ENCODE results near the gene PRKN. TPM values are rescaled to one million over a fixed set of nuclear protein-coding genes. Genes with fewer than 3 reads are reported as not detected.

Gene PRKN
- total RNA-seq, 2 experiments from 2014 or later = not detected

DNA sequence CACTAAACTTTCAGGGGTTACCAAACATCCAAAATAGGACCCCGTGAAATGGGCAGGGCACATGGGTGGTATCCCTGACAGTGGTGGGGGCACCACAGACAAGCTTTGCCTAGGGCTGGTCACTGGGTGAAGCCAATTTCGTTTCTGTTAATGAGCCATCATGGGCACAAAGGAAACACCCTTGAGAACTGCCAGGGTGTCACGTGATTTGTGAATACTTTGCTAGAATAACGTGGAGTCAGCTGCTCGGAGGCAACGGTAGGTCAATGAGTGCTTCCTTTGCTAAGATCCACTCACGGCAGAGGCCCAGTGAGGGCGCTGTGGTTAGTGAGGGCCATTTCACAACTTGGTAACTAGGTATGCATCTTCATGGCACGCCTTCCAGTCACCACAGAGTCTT, 1366.0 kb downstream of the PRKN start:
- DNase-seq (no peak), ATAC-seq (no peak)
- peaks cover 4% of the 10 kb centered on the region for H3K9me3 Mint-ChIP-seq (ENCODE audit: low read depth)
- no peak overlapping the region for H3K27ac Mint-ChIP-seq
- CTCF ChIA-PET = interaction anchor here (1.8 kb wide), 1 partner anchor 9 kb away, joined by 9 read pairs; no protein-coding TSS in a partner anchor
- H3K4me1 Mint-ChIP-seq = peaks cover 5% of the 10 kb centered on the region
- peaks cover 3% of the 10 kb centered on the region for H3K36me3 Mint-ChIP-seq
- H3K4me3 Mint-ChIP-seq = no peak overlapping the region
- no peaks in the 10 kb centered on the region for H3K27me3 Mint-ChIP-seq

DNA sequence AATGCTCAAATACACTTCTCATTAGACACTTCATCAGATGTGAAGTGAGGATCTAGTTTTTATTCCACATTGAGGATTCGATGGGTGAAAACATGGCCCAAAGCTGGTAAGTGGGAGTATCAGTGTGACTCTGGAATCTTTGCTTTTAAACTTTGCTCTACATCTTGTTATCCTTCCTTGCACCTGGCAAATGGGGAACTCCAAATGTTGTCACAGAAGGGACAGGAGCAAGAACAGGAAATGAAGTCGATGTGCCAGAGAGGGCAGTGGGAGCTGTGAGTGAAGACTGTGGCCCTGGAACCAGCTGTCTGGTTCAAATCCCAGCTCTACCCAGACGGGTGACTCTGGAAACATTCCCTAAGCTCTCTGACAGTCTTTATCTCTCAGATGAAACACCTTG, 1367.0 kb downstream of the PRKN start:
- CTCF ChIA-PET = interaction anchor here (2.1 kb wide), 1 partner anchor 10 kb away, joined by 9 read pairs; no protein-coding TSS in a partner anchor
- Mint-ChIP-seq H3K4me3 (no peak overlapping the region), H3K27ac (no peak overlapping the region), H3K4me1 (peaks cover 10% of the 10 kb centered on the region), H3K9me3 (ENCODE audit: low read depth) (peaks cover 4% of the 10 kb centered on the region), H3K27me3 (no peaks in the 10 kb centered on the region), H3K36me3 (peaks cover 3% of the 10 kb centered on the region)
- DNase-seq = no peak
- ATAC-seq = no peak

DNA sequence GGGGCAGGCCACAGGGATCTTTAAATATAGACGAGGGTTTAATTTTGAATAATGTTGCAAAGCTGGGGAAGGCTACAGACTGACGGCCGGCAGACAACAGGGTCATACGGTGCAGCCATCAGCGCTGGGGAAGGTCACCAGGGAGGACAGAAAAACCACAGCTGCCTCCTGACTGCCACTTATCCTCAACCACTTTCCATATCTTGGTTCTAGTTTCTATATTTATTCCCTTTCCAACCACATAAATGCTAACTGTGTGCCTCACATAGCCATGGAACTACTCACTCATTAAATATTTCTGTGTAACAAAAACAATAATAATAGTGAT, 1368.0 kb downstream of the PRKN start:
- CTCF ChIA-PET = interaction anchor here (2.1 kb wide), 1 partner anchor 11 kb away, joined by 9 read pairs; no protein-coding TSS in a partner anchor
- ATAC-seq = no peak
- H3K36me3 Mint-ChIP-seq = peaks cover 3% of the 10 kb centered on the region
- DNase-seq = no peak
- H3K27ac Mint-ChIP-seq = no peak overlapping the region
- no peaks in the 10 kb centered on the region for H3K27me3 Mint-ChIP-seq
- peaks cover 10% of the 10 kb centered on the region for H3K4me1 Mint-ChIP-seq
- no peak overlapping the region for H3K4me3 Mint-ChIP-seq
- H3K9me3 Mint-ChIP-seq (ENCODE audit: low read depth) = peaks cover 4% of the 10 kb centered on the region

DNA sequence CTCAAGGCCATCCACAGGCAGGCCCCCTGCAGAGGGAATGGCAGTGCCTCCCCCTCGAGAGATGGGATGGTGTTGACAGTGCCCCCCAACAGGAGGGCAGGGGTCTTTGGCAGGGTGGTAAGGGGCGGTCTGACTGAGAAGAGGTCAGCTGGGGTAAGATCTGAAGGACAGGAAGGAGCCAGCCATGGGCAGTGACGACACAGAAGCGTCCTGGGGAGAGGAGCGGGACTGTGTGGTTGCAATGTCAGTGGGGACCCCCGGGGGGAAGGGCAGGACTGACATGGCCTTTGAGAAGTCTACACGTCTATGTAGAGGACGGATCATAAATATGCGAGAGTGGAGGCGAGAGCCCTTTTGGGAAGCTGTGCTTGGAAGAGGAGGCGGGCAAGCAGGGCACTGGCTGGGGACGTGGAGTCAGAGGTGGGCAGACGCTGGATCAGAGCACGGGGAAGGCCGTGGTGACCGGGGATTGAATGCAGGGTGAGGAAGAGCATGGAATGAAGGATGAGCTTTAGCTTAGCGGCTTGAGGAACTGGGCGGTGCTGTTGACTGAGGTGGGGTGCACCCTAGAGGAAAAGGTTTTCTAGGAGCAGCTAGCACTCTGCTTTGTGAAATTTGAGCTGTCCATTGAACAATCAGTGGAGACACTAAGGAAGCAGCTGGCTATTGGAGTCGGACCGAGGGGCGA, 1371.3 kb downstream of the PRKN start:
- ATAC-seq (no peak), DNase-seq (no peak)
- H3K4me1 Mint-ChIP-seq = peaks cover 14% of the 10 kb centered on the region
- no peaks in the 10 kb centered on the region for H3K9me3 Mint-ChIP-seq (ENCODE audit: low read depth)
- CTCF ChIA-PET = interaction anchor here (1.1 to 1.5 kb wide), 3 partner anchors 14 to 623 kb away, joined by 3 to 5 read pairs (median 5); no protein-coding TSS in a partner anchor
- no peaks in the 10 kb centered on the region for H3K27me3 Mint-ChIP-seq
- no peak overlapping the region for H3K27ac Mint-ChIP-seq
- H3K36me3 Mint-ChIP-seq = no peaks in the 10 kb centered on the region
- H3K4me3 Mint-ChIP-seq = no peak overlapping the region

DNA sequence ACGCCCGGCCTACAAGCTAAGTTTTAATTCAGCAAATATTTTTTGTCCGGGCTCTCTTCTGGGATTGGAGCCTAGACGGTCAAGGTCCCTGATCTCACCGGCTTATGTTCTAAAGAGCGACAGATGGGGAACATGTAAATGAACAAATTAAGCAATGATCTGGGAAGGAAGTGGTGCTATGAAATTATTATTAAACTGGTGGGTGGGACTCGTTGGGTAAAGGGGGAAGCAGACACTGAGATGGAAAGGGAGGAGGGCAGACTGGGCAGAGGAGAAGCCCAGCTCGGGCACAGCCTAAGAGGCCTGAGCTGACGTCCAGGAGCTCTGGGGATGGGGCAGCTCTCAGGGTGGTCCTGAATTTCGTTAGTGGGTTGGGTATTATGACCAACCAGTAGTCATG, 1371.9 kb downstream of the PRKN start:
- Mint-ChIP-seq H3K9me3 (ENCODE audit: low read depth) (no peaks in the 10 kb centered on the region), H3K27ac (no peak overlapping the region), H3K36me3 (no peaks in the 10 kb centered on the region), H3K4me3 (no peak overlapping the region), H3K27me3 (no peaks in the 10 kb centered on the region), H3K4me1 (peaks cover 14% of the 10 kb centered on the region)
- CTCF ChIA-PET = interaction anchor here (1.3 to 1.5 kb wide), 2 partner anchors 15 to 95 kb away, joined by 3 to 5 read pairs; no protein-coding TSS in a partner anchor
- DNase-seq (no peak), ATAC-seq (no peak)

DNA sequence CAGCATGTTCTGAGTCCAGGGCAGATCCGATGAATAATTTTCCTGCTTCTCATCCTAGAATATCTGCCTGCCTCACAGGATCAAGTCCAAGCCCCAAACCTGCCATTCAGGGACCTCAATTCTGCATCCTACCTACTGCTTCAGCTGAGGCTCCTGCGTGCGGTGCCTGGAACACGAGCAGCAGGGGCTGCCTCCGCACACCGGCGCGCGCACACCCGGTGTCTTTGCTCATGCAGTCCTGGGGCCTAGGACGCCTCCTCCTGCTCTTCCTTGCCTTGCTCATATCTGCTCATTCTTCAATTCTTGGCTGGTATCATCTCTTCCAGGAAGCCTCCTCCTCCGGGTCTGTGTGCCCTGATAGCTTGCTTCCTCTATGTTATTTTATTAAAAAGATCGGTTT, 1372.6 kb downstream of the PRKN start:
- Mint-ChIP-seq H3K27me3 (no peaks in the 10 kb centered on the region), H3K9me3 (ENCODE audit: low read depth) (no peaks in the 10 kb centered on the region), H3K36me3 (no peaks in the 10 kb centered on the region), H3K4me1 (peaks cover 14% of the 10 kb centered on the region), H3K4me3 (no peak overlapping the region), H3K27ac (no peak overlapping the region)
- CTCF ChIA-PET = interaction anchor here (1.3 to 1.5 kb wide), 2 partner anchors 16 to 94 kb away, joined by 3 to 5 read pairs; no protein-coding TSS in a partner anchor
- ATAC-seq = no peak
- DNase-seq = no peak

DNA sequence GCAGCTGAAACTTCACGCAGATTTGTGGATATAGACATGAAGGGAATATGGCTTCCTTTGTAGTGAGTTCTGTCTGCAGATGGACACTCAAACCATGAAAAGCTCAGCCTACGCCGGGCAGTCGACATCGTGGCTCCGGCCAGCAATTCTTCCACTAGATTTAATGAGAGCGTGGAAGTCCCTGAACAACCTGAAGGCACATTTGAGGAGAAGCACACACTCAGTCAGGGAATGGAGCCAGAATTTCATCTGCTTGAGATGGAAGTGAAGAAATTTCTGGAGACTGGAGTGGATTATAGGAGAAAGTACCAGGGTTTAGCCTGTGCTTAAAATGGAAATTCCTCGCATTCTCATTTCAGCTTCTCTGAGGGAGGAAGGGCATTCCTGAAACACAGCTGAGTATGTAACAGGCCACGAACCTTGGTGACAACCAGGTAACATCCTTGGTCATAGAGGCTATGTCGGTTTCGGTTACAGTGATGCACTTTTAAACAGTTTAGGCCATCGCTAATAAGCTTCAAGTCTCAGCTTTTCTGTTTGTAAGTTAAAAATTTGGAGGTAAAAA, 1373.2 kb downstream of the PRKN start:
- CTCF ChIA-PET = interaction anchor here (0.8 to 1.5 kb wide), 4 partner anchors 16 to 424 kb away, joined by 3 to 6 read pairs (median 4); no protein-coding TSS in a partner anchor
- H3K36me3 Mint-ChIP-seq = no peaks in the 10 kb centered on the region
- DNase-seq = no peak
- ATAC-seq = no peak
- no peak overlapping the region for H3K27ac Mint-ChIP-seq
- peaks cover 14% of the 10 kb centered on the region for H3K4me1 Mint-ChIP-seq
- no peak overlapping the region for H3K4me3 Mint-ChIP-seq
- no peaks in the 10 kb centered on the region for H3K27me3 Mint-ChIP-seq
- H3K9me3 Mint-ChIP-seq (ENCODE audit: low read depth) = no peaks in the 10 kb centered on the region

DNA sequence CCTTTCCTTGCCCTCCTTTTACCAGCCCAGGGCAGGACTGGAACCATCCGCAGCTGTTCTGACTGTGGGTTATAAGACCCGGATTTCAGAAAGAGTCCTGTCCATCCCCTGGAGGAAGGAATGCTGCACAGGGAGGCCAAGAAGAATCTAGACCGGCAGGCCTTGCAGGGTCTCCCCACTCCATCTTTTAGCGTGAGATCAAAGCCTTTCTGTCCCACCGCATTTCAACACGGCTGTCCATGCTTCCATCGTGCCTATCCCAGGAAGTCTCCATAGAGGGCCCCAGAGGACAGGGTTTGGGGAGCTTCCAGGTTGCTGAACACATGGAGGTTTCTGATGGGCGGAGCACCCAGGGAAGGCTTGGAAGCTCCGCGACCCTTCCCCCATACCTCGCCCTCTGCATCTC, 1374.4 kb downstream of the PRKN start:
- H3K4me3 Mint-ChIP-seq = no peak overlapping the region
- H3K4me1 Mint-ChIP-seq = peaks cover 14% of the 10 kb centered on the region
- H3K36me3 Mint-ChIP-seq = no peaks in the 10 kb centered on the region
- no peaks in the 10 kb centered on the region for H3K27me3 Mint-ChIP-seq
- no peak overlapping the region for H3K27ac Mint-ChIP-seq
- CTCF ChIA-PET = interaction anchor here (1.5 kb wide), 1 partner anchor 20 kb away, joined by 6 read pairs; no protein-coding TSS in a partner anchor
- DNase-seq (no peak), ATAC-seq (no peak)
- H3K9me3 Mint-ChIP-seq (ENCODE audit: low read depth) = no peaks in the 10 kb centered on the region

DNA sequence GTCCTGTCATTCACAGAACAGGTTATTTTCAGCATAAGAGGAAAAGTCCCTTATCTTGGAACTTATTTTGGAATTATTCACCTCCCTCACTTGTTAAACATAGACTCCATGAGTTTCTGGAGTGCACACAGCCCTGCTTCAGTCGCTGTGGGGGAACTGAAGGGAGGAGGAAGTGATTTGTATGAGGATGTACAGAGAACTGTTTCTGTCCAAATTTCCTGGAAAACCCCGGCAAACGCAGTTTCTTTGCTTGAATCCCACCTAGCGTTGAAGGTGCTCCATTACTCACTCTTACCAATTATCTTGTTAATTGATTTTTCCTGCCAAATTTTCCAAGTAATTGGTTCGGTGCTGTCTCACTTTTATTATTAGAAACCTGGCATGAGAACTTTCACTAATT, 1375.7 kb downstream of the PRKN start:
- no peak overlapping the region for H3K27ac Mint-ChIP-seq
- H3K4me1 Mint-ChIP-seq = peaks cover 12% of the 10 kb centered on the region
- H3K27me3 Mint-ChIP-seq = no peaks in the 10 kb centered on the region
- H3K36me3 Mint-ChIP-seq = no peaks in the 10 kb centered on the region
- no peaks in the 10 kb centered on the region for H3K9me3 Mint-ChIP-seq (ENCODE audit: low read depth)
- CTCF ChIA-PET = no interaction called here
- H3K4me3 Mint-ChIP-seq = no peak overlapping the region
- no peak for DNase-seq
- ATAC-seq = no peak

DNA sequence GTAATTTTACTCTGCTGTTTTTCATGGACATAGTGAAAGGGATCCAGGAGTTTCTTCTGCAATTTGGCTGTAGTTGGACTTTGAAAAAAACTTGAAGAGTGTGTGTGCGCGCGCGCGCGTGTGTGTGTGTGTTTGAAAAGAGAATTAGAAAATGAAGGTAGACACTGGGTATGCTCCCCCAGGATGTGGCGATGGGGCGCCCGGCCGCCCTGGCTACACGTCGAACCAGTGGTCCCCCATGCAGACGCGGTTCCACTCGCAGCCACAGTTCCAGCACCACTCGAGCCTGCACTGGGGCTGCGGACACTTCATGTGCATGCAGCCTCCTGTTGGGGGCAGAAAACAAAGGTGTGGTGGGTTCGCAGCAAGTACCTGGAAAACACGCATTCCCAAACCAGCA, 1377.7 kb downstream of the PRKN start:
- H3K27ac Mint-ChIP-seq = no peak overlapping the region
- H3K27me3 Mint-ChIP-seq = no peaks in the 10 kb centered on the region
- H3K4me3 Mint-ChIP-seq = no peak overlapping the region
- CTCF ChIA-PET = no interaction called here
- ATAC-seq (no peak), DNase-seq (no peak)
- no peaks in the 10 kb centered on the region for H3K36me3 Mint-ChIP-seq
- peaks cover 4% of the 10 kb centered on the region for H3K4me1 Mint-ChIP-seq
- H3K9me3 Mint-ChIP-seq (ENCODE audit: low read depth) = no peaks in the 10 kb centered on the region

DNA sequence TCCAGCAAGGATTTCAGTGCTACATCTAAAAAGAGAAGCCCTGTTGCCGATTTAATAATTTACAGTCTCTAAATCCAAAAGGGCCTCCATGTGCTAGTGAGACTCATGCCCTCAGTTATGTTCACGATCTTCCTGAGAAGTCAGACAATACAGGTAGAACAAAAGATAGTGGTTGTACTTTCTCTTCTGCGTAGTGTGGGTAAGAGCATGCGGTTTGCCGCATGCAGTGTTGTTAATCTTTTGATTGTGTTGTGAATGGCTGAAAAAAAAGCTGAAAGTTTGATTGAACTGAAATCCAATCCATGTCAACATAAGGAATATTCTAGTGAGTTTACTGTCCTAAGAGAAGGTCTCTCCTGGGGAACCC, 1379.0 kb downstream of the PRKN start:
- Mint-ChIP-seq H3K9me3 (ENCODE audit: low read depth) (no peaks in the 10 kb centered on the region), H3K27ac (no peak overlapping the region), H3K27me3 (no peaks in the 10 kb centered on the region), H3K36me3 (no peaks in the 10 kb centered on the region), H3K4me3 (no peak overlapping the region), H3K4me1 (peaks cover 4% of the 10 kb centered on the region)
- CTCF ChIA-PET = no interaction called here
- ATAC-seq (no peak), DNase-seq (no peak)

DNA sequence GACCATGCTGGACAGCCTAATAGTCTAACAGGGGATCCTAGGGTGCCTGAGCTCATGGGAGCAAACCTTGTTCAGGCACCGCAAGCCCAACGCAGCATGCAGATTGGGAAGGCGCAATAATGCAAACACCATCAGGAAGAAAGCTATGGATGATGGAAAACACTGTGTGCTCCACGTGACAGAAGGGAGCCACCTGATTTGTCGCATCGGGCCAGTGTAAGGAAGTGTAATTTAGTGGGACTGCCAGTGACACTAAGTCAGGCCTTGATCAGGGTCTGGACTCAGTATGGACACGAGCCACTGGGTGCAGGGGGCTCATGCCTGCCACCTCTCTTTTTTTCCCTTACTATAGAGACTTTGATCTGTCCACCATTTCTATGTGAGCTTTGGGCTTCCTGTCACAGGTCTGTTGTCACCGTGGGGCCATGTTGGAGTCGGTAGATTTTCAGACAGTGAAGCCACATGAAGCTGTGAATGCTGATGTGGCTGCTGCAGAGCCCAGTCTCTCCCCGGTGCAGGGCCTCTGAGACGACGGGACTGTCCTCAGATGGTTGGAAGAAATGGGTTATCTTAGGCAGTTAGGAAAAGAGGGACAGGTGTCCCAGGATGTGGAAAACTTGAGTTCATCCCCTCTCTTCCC, 1379.5 kb downstream of the PRKN start:
- H3K36me3 Mint-ChIP-seq = no peaks in the 10 kb centered on the region
- no peak overlapping the region for H3K4me3 Mint-ChIP-seq
- CTCF ChIA-PET = no interaction called here
- no peak overlapping the region for H3K27ac Mint-ChIP-seq
- DNase-seq (no peak), ATAC-seq (no peak)
- H3K27me3 Mint-ChIP-seq = no peaks in the 10 kb centered on the region
- no peaks in the 10 kb centered on the region for H3K9me3 Mint-ChIP-seq (ENCODE audit: low read depth)
- H3K4me1 Mint-ChIP-seq = peaks cover 4% of the 10 kb centered on the region

DNA sequence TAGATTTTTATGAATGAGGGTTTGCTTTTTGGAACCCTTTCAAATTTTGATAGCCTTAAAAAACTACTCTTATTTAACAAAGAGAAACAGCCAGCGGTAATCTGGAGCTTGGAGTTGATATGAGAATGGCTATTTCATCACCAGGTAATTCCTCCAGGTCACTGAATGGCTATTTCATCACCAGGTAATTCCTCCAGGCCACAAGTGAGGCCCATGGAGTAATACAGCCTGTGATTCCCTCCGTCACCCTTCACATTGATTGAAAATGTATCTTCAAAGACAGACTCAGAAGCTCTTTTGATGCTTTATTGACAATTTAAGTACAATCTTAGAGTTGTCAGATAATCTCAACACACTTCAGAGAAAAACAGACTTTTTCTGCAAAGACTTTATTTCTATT, 1380.4 kb downstream of the PRKN start:
- H3K9me3 Mint-ChIP-seq (ENCODE audit: low read depth) = no peaks in the 10 kb centered on the region
- H3K4me3 Mint-ChIP-seq = no peak overlapping the region
- CTCF ChIA-PET = no interaction called here

DNA sequence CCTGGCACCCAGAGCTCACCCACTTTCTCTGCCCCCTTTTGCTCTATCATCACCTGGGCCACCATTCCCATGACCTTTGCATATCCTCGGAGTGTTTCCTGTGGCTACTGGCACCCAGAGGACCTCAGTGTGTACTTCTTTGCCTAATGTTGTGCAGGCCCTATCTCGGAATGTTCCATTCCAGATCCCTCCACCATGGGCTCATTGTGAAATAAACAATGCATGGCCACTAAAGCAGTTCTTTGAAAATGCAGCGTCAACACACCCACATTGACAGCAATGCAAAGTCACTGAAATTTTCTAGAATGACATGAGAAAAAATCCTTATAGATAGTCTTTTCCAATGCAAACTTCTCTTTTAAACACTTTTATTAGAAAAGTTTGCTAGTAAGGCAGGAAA, 1380.8 kb downstream of the PRKN start:
- ATAC-seq = no peak
- no peaks in the 10 kb centered on the region for H3K36me3 Mint-ChIP-seq
- no peaks in the 10 kb centered on the region for H3K9me3 Mint-ChIP-seq (ENCODE audit: low read depth)
- DNase-seq = no peak
- CTCF ChIA-PET = no interaction called here
- peaks cover under 1% of the 10 kb centered on the region for H3K4me1 Mint-ChIP-seq
- no peak overlapping the region for H3K4me3 Mint-ChIP-seq
- peaks cover 2% of the 10 kb centered on the region for H3K27me3 Mint-ChIP-seq
- H3K27ac Mint-ChIP-seq = no peak overlapping the region

More for the DNA sequence above, 1380.4 kb downstream of the PRKN start:
- Mint-ChIP-seq H3K36me3 (no peaks in the 10 kb centered on the region), H3K27me3 (peaks cover 2% of the 10 kb centered on the region), H3K27ac (no peak overlapping the region), H3K4me1 (peaks cover 4% of the 10 kb centered on the region)
- DNase-seq = no peak
- no peak for ATAC-seq
